ENCODE measurements around the gene MTUS2. TPM values are rescaled to one million over a fixed set of nuclear protein-coding genes. Genes with fewer than 3 reads are reported as not detected.

MTUS2 gene
- 4.4 and 8.4 TPM in 2 replicates for polyA plus RNA-seq
- 9.7 and 11.1 TPM in 2 replicates for polyA minus RNA-seq

- Histone ChIP-seq H2AFZ (ENCODE audit: low read depth, low read length) (peak within 1 kb of the TSS; percentile 65), H3F3A (ENCODE audit: insufficient read depth, low read length, poor library complexity, severe bottlenecking) (no peaks in the 10 kb centered on the region), H3K27ac (ENCODE audit: low read length) (no peak within 1 kb of the TSS), H3K4me3 (ENCODE audit: low read length) (peak within 1 kb of the TSS; percentile 97), H3K9me3 (ENCODE audit: low read length) (no peaks in the 10 kb centered on the region), H3K4me2 (ENCODE audit: low read length) (peak within 1 kb of the TSS; percentile 71), H3K9ac (ENCODE audit: low read length) (peak within 1 kb of the TSS; percentile 62), H3K79me2 (replicated peaks; ENCODE audit: insufficient read depth, low read length) (no peaks in the 10 kb centered on the region), H3K36me3 (ENCODE audit: insufficient read depth, low read length) (no peaks in the 10 kb centered on the region), H3K9me2 (ENCODE audit: insufficient read depth, low read length) (no peaks in the 10 kb centered on the region), H4K20me1 (ENCODE audit: insufficient read depth) (no peaks in the 10 kb centered on the region), H3K27me3 (ENCODE audit: insufficient read depth, low read depth, low read length) (peaks cover 33% of the 10 kb centered on the region)
- TF ChIP-seq CTCF (IDR thresholded peaks at IDR 0.05; ENCODE audit: poor library complexity, severe bottlenecking) (peak; percentile 3), MXI1 (conservative IDR thresholded peaks at IDR 0.05; ENCODE audit: poor library complexity, severe bottlenecking) (peak; percentile 59), POLR2AphosphoS5 (IDR thresholded peaks at IDR 0.05) (peak; percentile 2), RAD21 (conservative IDR thresholded peaks at IDR 0.05) (peak; percentile 33), REST (IDR thresholded peaks at IDR 0.05; ENCODE audit: borderline replicate concordance) (no peak)
These were observed at the start of gene MTUS2 for GRCh38 chr13:28820099-28821051. Gene MTUS2, plus strand, starts transcription at chr13:28820339.

- H3F3A ChIP-seq (ENCODE audit: insufficient read depth, low read length, poor library complexity, severe bottlenecking): no peaks in the 10 kb centered on the region
- no peaks in the 10 kb centered on the region for H4K20me1 ChIP-seq (ENCODE audit: insufficient read depth)
- H3K9me3 ChIP-seq (ENCODE audit: low read length): no peaks in the 10 kb centered on the region
- no peak overlapping the region for H3K4me3 ChIP-seq (ENCODE audit: low read length)
- no peaks in the 10 kb centered on the region for H3K36me3 ChIP-seq (ENCODE audit: insufficient read depth, low read length)
- H3K9ac ChIP-seq (ENCODE audit: low read length): no peak overlapping the region
- H3K27ac ChIP-seq (ENCODE audit: low read length): no peak overlapping the region
- H3K4me2 ChIP-seq (ENCODE audit: low read length): no peak overlapping the region
- no peak for TF ChIP-seq MXI1 (conservative IDR thresholded peaks at IDR 0.05; ENCODE audit: poor library complexity, severe bottlenecking)
- TF ChIP-seq SMC3 (conservative IDR thresholded peaks at IDR 0.05; ENCODE audit: poor library complexity): no peak
- no peak for TF ChIP-seq TAF1 (IDR thresholded peaks at IDR 0.05; ENCODE audit: low read depth)
- TF ChIP-seq EP300 (conservative IDR thresholded peaks at IDR 0.05; ENCODE audit: poor library complexity, severe bottlenecking): no peak
- H3K27me3 ChIP-seq (ENCODE audit: insufficient read depth, low read depth, low read length): no peaks in the 10 kb centered on the region
- no peaks in the 10 kb centered on the region for H3K79me2 ChIP-seq (replicated peaks; ENCODE audit: insufficient read depth, low read length)
- no peaks in the 10 kb centered on the region for H3K9me2 ChIP-seq (ENCODE audit: insufficient read depth, low read length)
- no peak overlapping the region for H2AFZ ChIP-seq (ENCODE audit: low read depth, low read length)
These were observed 41.6 kb upstream of the MTUS2 start for GRCh38 chr13:28778308-28779215.

Data from neural cell (in vitro differentiated cells).